HEK293 (cell line): ENCODE data around the gene GNAZ.

Experiments
- CTCF ChIA-PET: fragments of 350-600 bp; formaldehyde crosslinking; extraction: SDS; loops from one replicate; lab custom pipeline; 2021; ENCODE audit warnings: antibody characterized with exemption; lab: Yijun Ruan, JAX
- POLR2A ChIA-PET: fragments of 300-600 bp; formaldehyde crosslinking; extraction: SDS; loops from one replicate; lab custom pipeline; 2020; ENCODE audit warnings: antibody characterized with exemption, inconsistent platforms; lab: Yijun Ruan, JAX
- H3K27ac ChIP-seq: fragments of 200-500 bp; sonication (Bioruptor generic); 2 replicates; pipeline ENCODE4 v1.5.1; 2014; ENCODE audit warnings: low read depth, low read length, control low read depth, inconsistent platforms; ENCODE audit errors: extremely low read depth
- H3K36me3 ChIP-seq, 2 experiments: fragments of 200-500 bp in 1 of 2; sonication (Bioruptor generic) in 1 of 2; 1 replicate in 1 of 2; 2 replicates in 1 of 2; pipeline ENCODE4 v1.5.1; 2014 to 2017; ENCODE audit warnings: inconsistent platforms in 2 of 2, low read length in 2 of 2; ENCODE audit not compliant: control insufficient read depth in 2 of 2, insufficient read depth in 1 of 2
- H3K4me1 ChIP-seq: fragments of 200-500 bp; sonication (Bioruptor generic); 2 replicates; pipeline ENCODE4 v1.5.1; 2014; ENCODE audit warnings: mild to moderate bottlenecking, low read length, inconsistent platforms; ENCODE audit not compliant: control insufficient read depth, insufficient read depth
- H3K4me3 ChIP-seq: 2 replicates; pipeline ENCODE4 v1.5.1; 2011; ENCODE audit warnings: low read depth, mild to moderate bottlenecking, control low read depth, low read length, moderate library complexity
- H3K9me3 ChIP-seq: fragments of 200-500 bp; sonication (Bioruptor generic); 2 replicates; pipeline ENCODE4 v1.5.1; 2014; ENCODE audit warnings: low read depth, low read length, inconsistent platforms; ENCODE audit not compliant: control insufficient read depth, insufficient read depth
- BCL11A ChIP-seq: fragments of 450-650 bp; formaldehyde crosslinking; IDR thresholded peaks from 2 replicates; pipeline ENCODE4 v1.5.1; 2016; ENCODE audit warnings: low read depth, missing biosample characterization, missing genetic modification characterization
- GLIS1 ChIP-seq: fragments of 450-650 bp; formaldehyde crosslinking; IDR thresholded peaks from 2 replicates; pipeline ENCODE4 v1.5.1; 2016; ENCODE audit warnings: missing biosample characterization, missing genetic modification characterization
- GLIS2 ChIP-seq: fragments of 450-650 bp; formaldehyde crosslinking; IDR thresholded peaks from 2 replicates; pipeline ENCODE4 v1.5.1; 2016; ENCODE audit warnings: missing biosample characterization, missing genetic modification characterization
- KLF1 ChIP-seq: fragments of 450-650 bp; formaldehyde crosslinking; IDR thresholded peaks from 2 replicates; pipeline ENCODE4 v1.5.1; 2016; ENCODE audit warnings: missing biosample characterization, missing genetic modification characterization
- PRDM1 ChIP-seq: fragments of 450-650 bp; formaldehyde crosslinking; IDR thresholded peaks from 2 replicates; pipeline ENCODE4; 2016; ENCODE audit warnings: missing biosample characterization, missing genetic modification characterization
- SP2 ChIP-seq: fragments of 450-650 bp; formaldehyde crosslinking; IDR thresholded peaks from 2 replicates; pipeline ENCODE4 v1.5.1; 2016; ENCODE audit warnings: missing biosample characterization, missing genetic modification characterization
- ZBTB21 ChIP-seq: fragments of 450-650 bp; formaldehyde crosslinking; IDR thresholded peaks from 2 replicates; pipeline ENCODE4 v1.5.1; 2017; ENCODE audit warnings: missing biosample characterization, missing genetic modification characterization
- ZNF10 ChIP-seq: fragments of 450-650 bp; formaldehyde crosslinking; IDR thresholded peaks from 2 replicates; pipeline ENCODE4 v1.5.1; 2017; ENCODE audit warnings: missing biosample characterization, missing genetic modification characterization
- ZNF174 ChIP-seq: fragments of 450-650 bp; formaldehyde crosslinking; IDR thresholded peaks from 2 replicates; pipeline ENCODE4 v1.5.0; 2017; ENCODE audit warnings: missing biosample characterization, mild to moderate bottlenecking, missing genetic modification characterization
- ZNF24 ChIP-seq: fragments of 450-650 bp; formaldehyde crosslinking; IDR thresholded peaks from 2 replicates; pipeline ENCODE4 v1.5.1; 2016; ENCODE audit warnings: missing biosample characterization, missing genetic modification characterization
- ZNF354C ChIP-seq: fragments of 450-650 bp; formaldehyde crosslinking; IDR thresholded peaks from 2 replicates; pipeline ENCODE4 v1.5.1; 2016; ENCODE audit warnings: missing biosample characterization, missing genetic modification characterization, low read depth, borderline replicate concordance
- ZNF404 ChIP-seq: fragments of 450-650 bp; formaldehyde crosslinking; IDR thresholded peaks from 2 replicates; pipeline ENCODE4 v1.5.1; 2017; ENCODE audit warnings: missing biosample characterization, missing genetic modification characterization
- ZNF514 ChIP-seq: fragments of 450-650 bp; formaldehyde crosslinking; IDR thresholded peaks from 2 replicates; pipeline ENCODE4 v1.5.1; 2016; ENCODE audit warnings: missing biosample characterization, missing genetic modification characterization
- ZNF521 ChIP-seq: fragments of 450-650 bp; formaldehyde crosslinking; IDR thresholded peaks from 2 replicates; pipeline ENCODE4 v1.5.1; 2017; ENCODE audit warnings: missing biosample characterization, mild to moderate bottlenecking, missing genetic modification characterization
- ZNF548 ChIP-seq: fragments of 450-650 bp; formaldehyde crosslinking; IDR thresholded peaks from 2 replicates; pipeline ENCODE4 v1.5.1; 2016; ENCODE audit warnings: missing biosample characterization, missing genetic modification characterization
- ZNF549 ChIP-seq: fragments of 450-650 bp; IDR thresholded peaks from 2 replicates; pipeline ENCODE4 v1.5.1; 2018; ENCODE audit warnings: missing biosample characterization, missing genetic modification characterization, mild to moderate bottlenecking, inconsistent platforms, moderate library complexity
- ZNF555 ChIP-seq: fragments of 450-650 bp; formaldehyde crosslinking; conservative IDR thresholded peaks from 2 replicates; pipeline ENCODE4 v1.5.1; 2017; ENCODE audit warnings: missing biosample characterization, mild to moderate bottlenecking, missing genetic modification characterization, inconsistent platforms
- ZNF610 ChIP-seq: fragments of 450-650 bp; formaldehyde crosslinking; IDR thresholded peaks from 2 replicates; pipeline ENCODE4 v1.5.1; 2016; ENCODE audit warnings: missing biosample characterization, missing genetic modification characterization, borderline replicate concordance
- TF ChIP-seq, protein P1 (sequence below): fragments of 450-650 bp; formaldehyde crosslinking; IDR thresholded peaks from 2 replicates; pipeline ENCODE4 v1.5.1; 2017; ENCODE audit warnings: missing biosample characterization, missing genetic modification characterization
- TF ChIP-seq, protein P2 (sequence below): fragments of 450-650 bp; formaldehyde crosslinking; IDR thresholded peaks from 2 replicates; pipeline ENCODE4 v1.5.1; 2016; ENCODE audit warnings: missing biosample characterization, missing genetic modification characterization
- TF ChIP-seq, protein P3 (sequence below): fragments of 450-650 bp; formaldehyde crosslinking; IDR thresholded peaks from 2 replicates; pipeline ENCODE4 v1.5.1; 2017; ENCODE audit warnings: missing biosample characterization, missing genetic modification characterization
- TF ChIP-seq, protein P4 (sequence below): fragments of 450-650 bp; formaldehyde crosslinking; IDR thresholded peaks from 2 replicates; pipeline ENCODE4 v1.5.1; 2016; ENCODE audit warnings: missing biosample characterization, missing genetic modification characterization
- TF ChIP-seq, protein P5 (sequence below): fragments of 450-650 bp; formaldehyde crosslinking; IDR thresholded peaks from 2 replicates; pipeline ENCODE4; 2016; ENCODE audit warnings: missing biosample characterization, missing genetic modification characterization

GNAZ gene

DNA sequence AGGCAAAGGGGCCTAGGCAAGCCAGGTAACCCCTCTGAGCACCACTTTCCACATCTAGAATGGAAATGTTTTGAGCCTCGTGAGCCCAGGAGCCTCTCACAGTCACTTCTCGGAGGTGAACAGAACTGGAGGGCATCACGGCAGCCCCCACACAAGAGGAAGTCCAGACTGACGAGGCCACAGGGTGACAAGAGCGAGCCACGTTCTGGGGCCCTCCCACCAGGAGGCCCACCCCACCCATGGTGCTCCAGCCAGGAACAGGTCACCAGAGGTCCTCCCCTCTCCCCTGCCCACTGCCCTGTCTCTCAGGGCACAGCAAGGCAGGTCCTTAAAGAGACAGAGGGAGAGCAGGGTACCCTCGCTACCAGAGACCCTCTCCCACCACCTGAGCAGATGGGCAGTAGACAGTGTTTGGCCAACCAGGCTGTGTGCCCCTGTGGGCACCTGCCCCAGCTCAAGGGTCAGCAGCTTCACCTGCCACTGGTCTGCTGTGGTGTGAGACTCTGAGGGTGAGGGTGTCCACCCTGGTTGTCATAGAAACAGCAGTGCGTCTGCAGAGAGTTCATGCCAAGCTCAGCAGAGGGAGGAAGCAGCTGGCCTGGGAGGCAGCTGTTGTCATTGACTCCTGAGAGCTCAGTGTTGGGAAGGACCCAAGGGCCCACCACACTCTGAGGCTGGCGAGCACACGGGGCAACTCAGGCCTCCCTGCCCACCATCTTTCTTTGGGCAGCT is 40.0 kb downstream of the GNAZ start (continued):
- TF ChIP-seq, protein P1, sequence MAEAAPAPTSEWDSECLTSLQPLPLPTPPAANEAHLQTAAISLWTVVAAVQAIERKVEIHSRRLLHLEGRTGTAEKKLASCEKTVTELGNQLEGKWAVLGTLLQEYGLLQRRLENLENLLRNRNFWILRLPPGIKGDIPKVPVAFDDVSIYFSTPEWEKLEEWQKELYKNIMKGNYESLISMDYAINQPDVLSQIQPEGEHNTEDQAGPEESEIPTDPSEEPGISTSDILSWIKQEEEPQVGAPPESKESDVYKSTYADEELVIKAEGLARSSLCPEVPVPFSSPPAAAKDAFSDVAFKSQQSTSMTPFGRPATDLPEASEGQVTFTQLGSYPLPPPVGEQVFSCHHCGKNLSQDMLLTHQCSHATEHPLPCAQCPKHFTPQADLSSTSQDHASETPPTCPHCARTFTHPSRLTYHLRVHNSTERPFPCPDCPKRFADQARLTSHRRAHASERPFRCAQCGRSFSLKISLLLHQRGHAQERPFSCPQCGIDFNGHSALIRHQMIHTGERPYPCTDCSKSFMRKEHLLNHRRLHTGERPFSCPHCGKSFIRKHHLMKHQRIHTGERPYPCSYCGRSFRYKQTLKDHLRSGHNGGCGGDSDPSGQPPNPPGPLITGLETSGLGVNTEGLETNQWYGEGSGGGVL (tag by site-specific recombination), result no peak
- TF ChIP-seq KLF1 (tag by site-specific recombination) (no peak), ZBTB21 (tag by site-specific recombination) (no peak)
- TF ChIP-seq, all 188 proteins: peak for 0

DNA sequence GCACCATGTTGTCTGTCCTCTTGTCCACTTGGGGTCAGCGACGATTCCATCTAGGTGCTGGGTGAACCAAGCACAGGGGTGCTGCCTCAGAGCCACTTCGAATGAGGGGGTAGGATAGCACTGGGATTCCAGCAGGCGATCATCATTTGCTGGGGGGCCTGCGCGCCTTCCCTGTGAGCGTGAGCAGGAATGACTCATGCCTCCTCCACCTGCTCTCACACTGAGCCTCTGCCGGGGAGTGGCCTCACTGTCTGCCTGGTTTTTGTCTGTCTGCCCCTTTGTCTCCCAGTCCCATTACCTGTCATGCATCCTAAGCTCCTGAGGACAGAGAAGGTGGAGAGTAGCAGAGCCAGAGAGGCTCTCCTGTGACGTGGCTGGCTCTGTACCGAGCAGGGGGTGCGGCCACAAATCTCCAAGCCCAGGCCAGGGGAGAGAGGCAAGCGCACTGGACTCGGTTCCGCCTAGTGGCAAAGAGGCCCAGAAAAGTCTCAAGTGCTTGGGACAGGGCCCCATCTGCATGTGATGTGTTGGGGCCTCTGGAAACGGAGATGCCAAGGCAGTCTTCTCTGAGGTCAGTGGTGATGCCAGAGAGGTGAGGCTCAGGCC is 40.7 kb downstream of the GNAZ start:
- no peaks in the 10 kb centered on the region for H3K9me3 ChIP-seq
- H3K4me3 ChIP-seq, result no peak overlapping the region
- ChIA-PET POLR2A (no interaction called here), CTCF (interaction anchor here (0.7 to 4.1 kb wide), 3 partner anchors 151 to 392 kb away, joined by 3 to 19 read pairs (median 4); no protein-coding TSS in a partner anchor)
- H3K36me3 ChIP-seq, result peaks cover 0 to 50% of the 10 kb centered on the region in 2 experiments; a peak in 1 of 3 replicates
- TF ChIP-seq ZNF521, result no peak
- no peak for TF ChIP-seq ZNF354C
- no peak for TF ChIP-seq ZNF555
- TF ChIP-seq GLIS2 (tag by site-specific recombination), result peak; percentile 28; the same call in 1 of the 2 replicates
- TF ChIP-seq, protein P2, sequence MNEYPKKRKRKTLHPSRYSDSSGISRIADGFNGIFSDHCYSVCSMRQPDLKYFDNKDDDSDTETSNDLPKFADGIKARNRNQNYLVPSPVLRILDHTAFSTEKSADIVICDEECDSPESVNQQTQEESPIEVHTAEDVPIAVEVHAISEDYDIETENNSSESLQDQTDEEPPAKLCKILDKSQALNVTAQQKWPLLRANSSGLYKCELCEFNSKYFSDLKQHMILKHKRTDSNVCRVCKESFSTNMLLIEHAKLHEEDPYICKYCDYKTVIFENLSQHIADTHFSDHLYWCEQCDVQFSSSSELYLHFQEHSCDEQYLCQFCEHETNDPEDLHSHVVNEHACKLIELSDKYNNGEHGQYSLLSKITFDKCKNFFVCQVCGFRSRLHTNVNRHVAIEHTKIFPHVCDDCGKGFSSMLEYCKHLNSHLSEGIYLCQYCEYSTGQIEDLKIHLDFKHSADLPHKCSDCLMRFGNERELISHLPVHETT (tag by site-specific recombination), result no peak
- TF ChIP-seq ZNF514 (tag by site-specific recombination), result no peak
- TF ChIP-seq ZNF549, result no peak
- TF ChIP-seq SP2 (tag by site-specific recombination), result no peak
- TF ChIP-seq ZNF610 (tag by site-specific recombination), result no peak
- no peak for TF ChIP-seq ZNF174 (tag by site-specific recombination)
- TF ChIP-seq, protein P3, sequence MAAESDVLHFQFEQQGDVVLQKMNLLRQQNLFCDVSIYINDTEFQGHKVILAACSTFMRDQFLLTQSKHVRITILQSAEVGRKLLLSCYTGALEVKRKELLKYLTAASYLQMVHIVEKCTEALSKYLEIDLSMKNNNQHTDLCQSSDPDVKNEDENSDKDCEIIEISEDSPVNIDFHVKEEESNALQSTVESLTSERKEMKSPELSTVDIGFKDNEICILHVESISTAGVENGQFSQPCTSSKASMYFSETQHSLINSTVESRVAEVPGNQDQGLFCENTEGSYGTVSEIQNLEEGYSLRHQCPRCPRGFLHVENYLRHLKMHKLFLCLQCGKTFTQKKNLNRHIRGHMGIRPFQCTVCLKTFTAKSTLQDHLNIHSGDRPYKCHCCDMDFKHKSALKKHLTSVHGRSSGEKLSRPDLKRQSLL (tag by site-specific recombination), result no peak
- TF ChIP-seq, protein P4, sequence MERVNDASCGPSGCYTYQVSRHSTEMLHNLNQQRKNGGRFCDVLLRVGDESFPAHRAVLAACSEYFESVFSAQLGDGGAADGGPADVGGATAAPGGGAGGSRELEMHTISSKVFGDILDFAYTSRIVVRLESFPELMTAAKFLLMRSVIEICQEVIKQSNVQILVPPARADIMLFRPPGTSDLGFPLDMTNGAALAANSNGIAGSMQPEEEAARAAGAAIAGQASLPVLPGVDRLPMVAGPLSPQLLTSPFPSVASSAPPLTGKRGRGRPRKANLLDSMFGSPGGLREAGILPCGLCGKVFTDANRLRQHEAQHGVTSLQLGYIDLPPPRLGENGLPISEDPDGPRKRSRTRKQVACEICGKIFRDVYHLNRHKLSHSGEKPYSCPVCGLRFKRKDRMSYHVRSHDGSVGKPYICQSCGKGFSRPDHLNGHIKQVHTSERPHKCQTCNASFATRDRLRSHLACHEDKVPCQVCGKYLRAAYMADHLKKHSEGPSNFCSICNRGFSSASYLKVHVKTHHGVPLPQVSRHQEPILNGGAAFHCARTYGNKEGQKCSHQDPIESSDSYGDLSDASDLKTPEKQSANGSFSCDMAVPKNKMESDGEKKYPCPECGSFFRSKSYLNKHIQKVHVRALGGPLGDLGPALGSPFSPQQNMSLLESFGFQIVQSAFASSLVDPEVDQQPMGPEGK (tag by site-specific recombination), result 0 out of 2 replicates have a peak, but pooled peaks have one; percentile 23
- no peak for TF ChIP-seq ZNF548
- TF ChIP-seq ZNF10 (tag by site-specific recombination), result no peak
- no peak for TF ChIP-seq ZNF404 (tag by site-specific recombination)
- TF ChIP-seq, protein P5, sequence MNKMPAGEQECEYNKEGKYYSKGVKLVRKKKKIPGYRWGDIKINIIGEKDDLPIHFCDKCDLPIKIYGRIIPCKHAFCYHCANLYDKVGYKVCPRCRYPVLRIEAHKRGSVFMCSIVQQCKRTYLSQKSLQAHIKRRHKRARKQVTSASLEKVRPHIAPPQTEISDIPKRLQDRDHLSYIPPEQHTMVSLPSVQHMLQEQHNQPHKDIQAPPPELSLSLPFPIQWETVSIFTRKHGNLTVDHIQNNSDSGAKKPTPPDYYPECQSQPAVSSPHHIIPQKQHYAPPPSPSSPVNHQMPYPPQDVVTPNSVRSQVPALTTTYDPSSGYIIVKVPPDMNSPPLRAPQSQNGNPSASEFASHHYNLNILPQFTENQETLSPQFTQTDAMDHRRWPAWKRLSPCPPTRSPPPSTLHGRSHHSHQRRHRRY (tag by site-specific recombination), result no peak
- peak; percentile 82 for TF ChIP-seq GLIS1
- TF ChIP-seq BCL11A (tag by site-specific recombination), result no peak
- no peak for TF ChIP-seq ZNF24
- no peak for TF ChIP-seq PRDM1 (tag by site-specific recombination)
- no peaks in the 10 kb centered on the region for H3K4me1 ChIP-seq
- no peak overlapping the region for H3K27ac ChIP-seq
